Measurements from ENCODE around the gene KCNH2. TPM values are rescaled to one million over a fixed set of nuclear protein-coding genes. Genes with fewer than 3 reads are reported as not detected.

The KCNH2 gene
- total RNA-seq, 1 donor from 2014 or later: under 0.01 TPM

GRCh38 chr7:150897502-150898474, 80.3 kb downstream of the KCNH2 start:
- no peak for TF ChIP-seq CTCF (IDR thresholded peaks at IDR 0.05; ENCODE audit: insufficient read depth, low read length, severe bottlenecking)
- no peaks in the 10 kb centered on the region for H3K36me3 ChIP-seq (ENCODE audit: control insufficient read depth, insufficient read depth, low read length)
- DNase-seq (ENCODE audit: low read depth) (peak; percentile 42), FAIRE-seq (no peak)
- no peak overlapping the region for H3K4me3 ChIP-seq (ENCODE audit: low read depth, low read length)
- no peaks in the 10 kb centered on the region for H3K27me3 ChIP-seq (ENCODE audit: control insufficient read depth, insufficient read depth, low read length)

- Histone ChIP-seq H3K4me3 (ENCODE audit: low read depth, low read length) (no peak overlapping the region), H3K27me3 (ENCODE audit: control insufficient read depth, insufficient read depth, low read length) (no peaks in the 10 kb centered on the region), H3K36me3 (ENCODE audit: control insufficient read depth, insufficient read depth, low read length) (no peaks in the 10 kb centered on the region)
- DNase-seq (ENCODE audit: low read depth) (no peak), FAIRE-seq (no peak)
- TF ChIP-seq CTCF (IDR thresholded peaks at IDR 0.05; ENCODE audit: insufficient read depth, low read length, severe bottlenecking): no peak
These were observed 81.4 kb downstream of the KCNH2 start for GRCh38 chr7:150896562-150897209.

GRCh38 chr7:150895809-150896208, 82.3 kb downstream of the KCNH2 start:
- Histone ChIP-seq H3K4me3 (ENCODE audit: low read depth, low read length) (no peak overlapping the region), H3K36me3 (ENCODE audit: control insufficient read depth, insufficient read depth, low read length) (no peaks in the 10 kb centered on the region), H3K27me3 (ENCODE audit: control insufficient read depth, insufficient read depth, low read length) (no peaks in the 10 kb centered on the region)
- TF ChIP-seq CTCF (IDR thresholded peaks at IDR 0.05; ENCODE audit: insufficient read depth, low read length, severe bottlenecking): no peak
- FAIRE-seq: peak; percentile 68
- no peak for DNase-seq (ENCODE audit: low read depth)

Other genes with a start within 250 kb of the KCNH2 start
- not detected in 2 replicates for gene GIMAP5, start 240.9 kb downstream of the KCNH2 start, total RNA-seq
- not detected in 2 replicates for gene TMEM176B, start 178.0 kb downstream of the KCNH2 start, total RNA-seq
- 0.79 TPM in 1 of 2 replicates, not detected in the other for gene TMEM176A, start 177.6 kb downstream of the KCNH2 start, total RNA-seq
- gene AOC1, start 125.8 kb downstream of the KCNH2 start, total RNA-seq: under 0.01 and 2.4 TPM in 2 replicates
- gene NOS3, start 12.7 kb upstream of the KCNH2 start, total RNA-seq: under 0.01 TPM in 2 replicates
- gene ATG9B, start 46.2 kb upstream of the KCNH2 start, total RNA-seq: under 0.01 and 0.26 TPM in 2 replicates
- gene ABCB8, start 50.1 kb upstream of the KCNH2 start, total RNA-seq: 20.5 and 22.4 TPM in 2 replicates
- under 0.01 and 0.26 TPM in 2 replicates for gene ASIC3, start 70.2 kb upstream of the KCNH2 start, total RNA-seq
- gene CDK5, start 79.6 kb upstream of the KCNH2 start, total RNA-seq: 11.6 and 12.4 TPM in 2 replicates
- gene SLC4A2, start 81.3 kb upstream of the KCNH2 start, total RNA-seq: 33.2 and 38.9 TPM in 2 replicates
- gene FASTK, start 102.5 kb upstream of the KCNH2 start, total RNA-seq: 51.6 and 65.8 TPM in 2 replicates
- gene TMUB1, start 105.2 kb upstream of the KCNH2 start, total RNA-seq: 9.0 and 11.6 TPM in 2 replicates
- 52.7 and 61.1 TPM in 2 replicates for gene AGAP3, start 108.2 kb upstream of the KCNH2 start, total RNA-seq
- gene GBX1, start 189.4 kb upstream of the KCNH2 start, total RNA-seq: not detected in 2 replicates
- gene ASB10, start 208.9 kb upstream of the KCNH2 start, total RNA-seq: not detected in 2 replicates
- not detected in 2 replicates for gene H2BK1, start 232.2 kb upstream of the KCNH2 start, total RNA-seq
- 60.9 and 85.8 TPM in 2 replicates for gene ABCF2, start 248.9 kb upstream of the KCNH2 start, total RNA-seq